Vagina (tissue), 2 donors: ENCODE measurements around the gene ECHS1. TPM values are rescaled to one million over a fixed set of nuclear protein-coding genes. Genes with fewer than 3 reads are reported as not detected.

Experiments
- DNase-seq, 2 donors: peaks; one replicate each; pipeline ENCODE4 v3.0.0-alpha.2; 2017; ENCODE audit errors: extremely low spot score in 2 of 2
- H3K27ac ChIP-seq: fragments of 200-600 bp; sonication (generic); one replicate; pipeline ENCODE4 v1.5.1; 2019
- H3K27me3 ChIP-seq: fragments of 200-600 bp; sonication (generic); one replicate; pipeline ENCODE4 v1.5.1; 2019
- H3K36me3 ChIP-seq, 2 donors: fragments of 200-600 bp; sonication (generic); one replicate each; pipeline ENCODE4 v1.5.1; 2017 to 2019
- H3K4me1 ChIP-seq: fragments of 200-600 bp; sonication (generic); one replicate; pipeline ENCODE4 v1.5.1; 2019
- H3K4me3 ChIP-seq, 2 donors: fragments of 200-600 bp; sonication (generic); 1 replicate in 1 of 2; 2 replicates in 1 of 2; pipeline ENCODE4 v1.5.1; 2016 to 2019
- H3K9me3 ChIP-seq: fragments of 200-600 bp; sonication (generic); one replicate; pipeline ENCODE4 v1.5.1; 2019
- POLR2A ChIP-seq, 2 donors: fragments of 450-650 bp; IDR thresholded peaks; one replicate each; pipeline ENCODE4 v1.6.1; 2017; ENCODE audit warnings: antibody characterized with exemption in 2 of 2, mild to moderate bottlenecking in 2 of 2, moderate library complexity in 2 of 2
- POLR2AphosphoS5 ChIP-seq, 2 donors: sonication (generic); formaldehyde crosslinking; IDR thresholded peaks; one replicate each; pipeline ENCODE4 v1.9.0; 2017; ENCODE audit warnings: antibody characterized with exemption in 2 of 2, mild to moderate bottlenecking in 2 of 2, low read depth in 1 of 2; ENCODE audit not compliant: insufficient read depth in 1 of 2
- intact Hi-C: fragments of 100-400 bp; cut with DNase I; formaldehyde crosslinking; loops from one replicate; pipeline ENCODE4 v1.15.1; 2023
- total RNA-seq: library from RNA; depleted of rRNA; stranded (reverse); fragments of >200 nt; gene quantifications from one replicate; pipeline ENCODE4 v1.2.3, GENCODE V29; 2016
- TF ChIP-seq, protein P1 (sequence below), 3 experiments: fragments of 450-650 bp in 2 of 3; fragments of 200-600 bp in 1 of 3; sonication (generic) in 1 of 3; IDR thresholded peaks; one replicate each; pipeline ENCODE4 v1.5.1; 2017 to 2019; ENCODE audit warnings: antibody characterized with exemption in 3 of 3, mild to moderate bottlenecking in 2 of 3, moderate library complexity in 2 of 3

The ECHS1 gene
- total RNA-seq, 1 donor from 2014 or later: 45.4 TPM

DNA sequence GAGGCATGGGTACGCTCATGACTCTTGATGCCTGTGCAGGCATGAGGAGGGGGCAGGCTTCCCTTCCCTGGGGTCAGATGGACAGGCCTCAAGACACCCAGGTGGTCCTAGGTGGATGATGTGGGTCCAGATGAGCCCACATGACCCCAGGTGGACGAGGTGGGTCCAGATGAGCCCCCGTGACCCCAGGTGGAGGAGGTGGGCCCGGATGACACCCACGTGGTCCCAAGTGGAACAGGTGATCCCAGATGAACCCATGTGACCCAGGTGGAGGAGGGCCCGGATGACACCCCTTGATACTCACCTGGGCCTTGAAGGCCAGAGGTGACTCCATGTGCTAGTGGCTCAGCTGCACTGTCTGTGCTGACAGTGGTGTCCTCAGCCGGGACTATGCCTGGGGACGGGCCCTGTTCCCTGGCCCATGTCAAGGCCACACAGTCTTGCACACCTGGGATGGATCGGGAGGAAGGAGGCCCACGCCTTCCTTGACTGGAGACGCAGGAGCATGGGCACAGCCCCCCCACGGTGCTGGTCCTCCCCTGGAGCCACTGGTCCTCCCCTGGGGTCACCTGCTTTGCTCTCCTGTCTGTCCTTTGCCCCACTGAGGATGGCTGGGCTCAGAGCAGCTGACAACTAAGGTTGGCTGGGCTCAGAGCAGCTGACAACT lies 22.7 kb downstream of the ECHS1 start:
- Histone ChIP-seq H3K27ac (no peak overlapping the region), H3K4me3 (no peak overlapping the region), H3K4me1 (no peaks in the 10 kb centered on the region), H3K27me3 (no peaks in the 10 kb centered on the region), H3K36me3 (no peaks in the 10 kb centered on the region), H3K9me3 (no peaks in the 10 kb centered on the region)
- intact Hi-C loops: no loop called here
- no peak for DNase-seq
- TF ChIP-seq POLR2A (IDR thresholded peaks at IDR 0.05) (no peak), POLR2AphosphoS5 (IDR thresholded peaks at IDR 0.05; ENCODE audit: insufficient read depth in 1 of 2, low read depth in 1 of 2) (no peak)
- TF ChIP-seq, protein P1, sequence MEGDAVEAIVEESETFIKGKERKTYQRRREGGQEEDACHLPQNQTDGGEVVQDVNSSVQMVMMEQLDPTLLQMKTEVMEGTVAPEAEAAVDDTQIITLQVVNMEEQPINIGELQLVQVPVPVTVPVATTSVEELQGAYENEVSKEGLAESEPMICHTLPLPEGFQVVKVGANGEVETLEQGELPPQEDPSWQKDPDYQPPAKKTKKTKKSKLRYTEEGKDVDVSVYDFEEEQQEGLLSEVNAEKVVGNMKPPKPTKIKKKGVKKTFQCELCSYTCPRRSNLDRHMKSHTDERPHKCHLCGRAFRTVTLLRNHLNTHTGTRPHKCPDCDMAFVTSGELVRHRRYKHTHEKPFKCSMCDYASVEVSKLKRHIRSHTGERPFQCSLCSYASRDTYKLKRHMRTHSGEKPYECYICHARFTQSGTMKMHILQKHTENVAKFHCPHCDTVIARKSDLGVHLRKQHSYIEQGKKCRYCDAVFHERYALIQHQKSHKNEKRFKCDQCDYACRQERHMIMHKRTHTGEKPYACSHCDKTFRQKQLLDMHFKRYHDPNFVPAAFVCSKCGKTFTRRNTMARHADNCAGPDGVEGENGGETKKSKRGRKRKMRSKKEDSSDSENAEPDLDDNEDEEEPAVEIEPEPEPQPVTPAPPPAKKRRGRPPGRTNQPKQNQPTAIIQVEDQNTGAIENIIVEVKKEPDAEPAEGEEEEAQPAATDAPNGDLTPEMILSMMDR (IDR thresholded peaks at IDR 0.05): no peak

DNA sequence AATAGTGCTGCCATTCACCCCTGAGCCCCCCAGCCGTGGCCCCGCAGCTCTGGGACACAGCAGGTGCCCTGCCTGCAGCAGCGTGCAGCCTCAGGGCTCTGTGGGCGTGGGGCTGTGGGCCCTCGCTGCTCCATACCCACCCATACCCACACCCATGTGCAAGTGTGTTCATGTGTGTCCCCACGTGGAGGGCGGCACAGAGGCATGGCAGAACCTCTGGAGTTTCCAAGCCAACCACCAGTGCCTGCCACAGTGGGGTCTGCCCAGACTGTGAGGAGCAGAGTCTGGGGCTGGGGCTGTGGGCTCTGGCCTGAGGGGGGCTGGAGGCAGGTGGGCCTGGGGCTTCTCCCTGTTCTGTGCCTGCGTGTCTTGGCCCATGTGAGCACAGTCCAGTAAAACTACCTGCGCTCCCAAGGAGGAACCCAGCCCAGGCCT lies 23.6 kb downstream of the ECHS1 start:
- DNase-seq: no peak
- no peaks in the 10 kb centered on the region for H3K27me3 ChIP-seq
- H3K36me3 ChIP-seq: no peaks in the 10 kb centered on the region
- intact Hi-C loops: no loop called here
- no peaks in the 10 kb centered on the region for H3K4me1 ChIP-seq
- TF ChIP-seq POLR2AphosphoS5 (IDR thresholded peaks at IDR 0.05; ENCODE audit: insufficient read depth in 1 of 2, low read depth in 1 of 2) (no peak), POLR2A (IDR thresholded peaks at IDR 0.05) (no peak)
- TF ChIP-seq, protein P1 (IDR thresholded peaks at IDR 0.05): no peak
- no peak overlapping the region for H3K4me3 ChIP-seq
- H3K9me3 ChIP-seq: no peaks in the 10 kb centered on the region
- no peak overlapping the region for H3K27ac ChIP-seq

DNA sequence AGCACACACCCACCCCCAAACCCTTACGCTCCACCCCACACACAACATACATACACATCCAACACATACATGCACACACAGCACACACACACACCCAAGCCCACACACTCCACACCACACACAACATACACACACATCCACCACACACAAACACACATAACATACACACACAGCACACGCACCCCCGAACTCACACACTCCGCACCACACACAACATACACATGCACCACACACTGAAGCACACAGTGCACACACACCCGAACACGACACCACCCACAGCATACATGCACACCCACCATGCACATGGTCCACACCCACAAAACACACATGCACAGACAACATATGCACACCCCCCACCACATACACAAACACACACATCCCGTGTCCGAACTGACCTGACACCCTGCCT lies 24.0 kb downstream of the ECHS1 start:
- no peaks in the 10 kb centered on the region for H3K9me3 ChIP-seq
- H3K36me3 ChIP-seq: no peaks in the 10 kb centered on the region
- no peak overlapping the region for H3K4me3 ChIP-seq
- no peaks in the 10 kb centered on the region for H3K4me1 ChIP-seq
- DNase-seq: no peak
- H3K27me3 ChIP-seq: no peaks in the 10 kb centered on the region
- H3K27ac ChIP-seq: no peak overlapping the region
- intact Hi-C loops: no loop called here
- TF ChIP-seq, protein P1 (IDR thresholded peaks at IDR 0.05): no peak

DNA sequence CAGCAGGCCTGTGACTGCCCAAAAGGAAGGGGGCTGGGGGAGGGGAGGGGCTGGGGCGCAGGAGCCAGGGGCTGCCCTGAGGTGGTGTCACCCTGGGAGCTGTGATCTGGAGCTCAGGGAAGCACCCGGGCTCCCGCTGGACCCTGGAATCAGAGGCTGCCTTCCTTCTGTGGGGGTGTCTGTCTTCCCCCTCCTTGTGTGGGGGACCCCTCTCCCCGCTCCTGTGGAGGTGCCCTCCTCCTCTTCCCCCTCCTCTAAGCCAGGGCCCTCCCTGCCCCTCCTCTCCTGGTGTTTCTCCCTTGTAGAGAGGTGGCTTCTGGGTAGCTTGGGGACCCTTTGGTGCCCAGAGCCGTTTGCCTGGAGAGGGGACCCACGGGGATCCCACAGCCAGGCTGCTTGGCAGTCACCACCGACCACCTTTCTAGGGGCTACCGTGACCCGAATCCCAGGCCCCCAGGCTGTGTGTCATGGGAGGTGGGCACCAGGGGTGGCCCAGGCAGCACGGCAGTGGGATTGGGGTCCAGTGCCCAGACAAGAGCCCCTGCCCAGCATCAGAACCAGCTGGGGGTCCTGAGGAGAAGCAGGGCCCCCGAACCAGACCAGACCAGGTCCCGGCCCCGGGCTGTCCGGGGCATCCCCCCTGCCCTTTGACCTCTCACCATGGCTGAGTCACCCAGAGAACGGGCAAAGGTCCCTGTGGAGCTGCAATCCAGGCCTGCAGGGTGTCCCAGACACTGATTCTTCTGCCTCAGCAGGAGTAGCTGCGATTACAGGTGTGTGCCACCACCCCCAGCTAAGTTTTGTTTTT lies 25.2 kb downstream of the ECHS1 start:
- no peaks in the 10 kb centered on the region for H3K4me1 ChIP-seq
- DNase-seq: no peak
- H3K36me3 ChIP-seq: no peaks in the 10 kb centered on the region
- intact Hi-C loops: no loop called here
- H3K4me3 ChIP-seq: no peak overlapping the region
- no peaks in the 10 kb centered on the region for H3K27me3 ChIP-seq
- no peak overlapping the region for H3K27ac ChIP-seq
- H3K9me3 ChIP-seq: no peaks in the 10 kb centered on the region
- TF ChIP-seq, protein P1 (IDR thresholded peaks at IDR 0.05): no peak
- TF ChIP-seq POLR2AphosphoS5 (IDR thresholded peaks at IDR 0.05; ENCODE audit: insufficient read depth in 1 of 2, low read depth in 1 of 2): no peak
- TF ChIP-seq POLR2A (IDR thresholded peaks at IDR 0.05): no peak

DNA sequence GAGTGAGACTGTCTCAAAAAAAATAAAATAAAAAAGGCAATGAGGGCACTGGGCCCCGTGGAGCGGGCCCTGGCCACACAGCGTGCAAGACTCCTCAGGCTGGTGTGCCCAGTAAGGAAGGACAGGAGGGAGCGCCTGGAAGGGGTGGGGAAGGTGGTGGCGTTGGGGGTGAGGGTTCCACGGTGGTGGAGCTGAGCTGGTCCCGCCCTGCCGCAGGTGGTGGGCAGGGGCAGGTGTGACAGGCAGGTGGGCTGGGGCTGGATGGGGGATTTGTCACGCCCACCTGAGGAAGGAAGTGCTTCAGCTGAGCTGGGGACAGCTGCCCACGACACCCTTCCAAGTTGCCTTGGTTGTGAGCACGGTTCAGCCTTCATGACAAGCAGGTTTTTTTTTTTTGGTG lies 26.7 kb downstream of the ECHS1 start:
- TF ChIP-seq POLR2A (IDR thresholded peaks at IDR 0.05): no peak
- H3K9me3 ChIP-seq: no peaks in the 10 kb centered on the region
- H3K4me3 ChIP-seq: no peak overlapping the region
- H3K36me3 ChIP-seq: no peaks in the 10 kb centered on the region
- H3K4me1 ChIP-seq: no peaks in the 10 kb centered on the region
- no peaks in the 10 kb centered on the region for H3K27me3 ChIP-seq
- DNase-seq: no peak
- intact Hi-C loops: no loop called here
- no peak overlapping the region for H3K27ac ChIP-seq
